Measurements from ENCODE around the gene VTI1A. TPM values are rescaled to one million over a fixed set of nuclear protein-coding genes. Genes with fewer than 3 reads are reported as not detected.

The VTI1A gene
- total RNA-seq, 1 experiment from 2014 or later, result 22.0 TPM

Small RNA genes lying within 50 kb of the gene (microRNA-seq; reads per million reads assigned to microRNA genes)
- not detected for gene MIR4295 (ENCODE audit: borderline microRNAs expressed)

Other genes with a start within 250 kb of the VTI1A start
- gene TECTB, start 163.8 kb upstream of the VTI1A start, total RNA-seq (2021), result not detected in 2 replicates
- not detected in 2 replicates for gene ACSL5, start 73.1 kb upstream of the VTI1A start, total RNA-seq (2021)
- gene ZDHHC6, start 301 bp upstream of the VTI1A start, total RNA-seq (2021), result 31.9 and 35.2 TPM in 2 replicates

Data from H9 (cell line).